Activated T-helper 17 cell treated with anti-CD3 and anti-CD28 coated beads, Interleukin-2, amount 50 U/mL, for 72 hours (primary cell): ENCODE data around the gene TUBB. TPM values are rescaled to one million over a fixed set of nuclear protein-coding genes. Genes with fewer than 3 reads are reported as not detected.
A peak's percentile ranks its signal among the peaks of the same experiment; 100 is the strongest.
"Not testable (repeated sequence)": the region's sequence is repeated elsewhere in the genome, so short reads cannot be mapped to it uniquely, and the experiment has no call there.

Source experiments
- ATAC-seq: fragments of 150-1000 bp; cut with Tn5 transposase; replicated peaks from 2 replicates; pipeline ENCODE4 v1.10.0; 2021; ENCODE audit warnings: mild to moderate bottlenecking, moderate library complexity
- H3K27ac Mint-ChIP-seq: one replicate; pipeline ENCODE4 v1.8.0; 2022; ENCODE audit warnings: mixed read lengths
- H3K27me3 Mint-ChIP-seq: one replicate; pipeline ENCODE4 v1.8.0; 2022; ENCODE audit warnings: mixed read lengths
- H3K36me3 Mint-ChIP-seq: one replicate; pipeline ENCODE4 v1.8.0; 2022; ENCODE audit warnings: low read depth, mild to moderate bottlenecking, mixed read lengths
- H3K4me1 Mint-ChIP-seq: one replicate; pipeline ENCODE4 v1.8.0; 2022; ENCODE audit warnings: mixed read lengths
- H3K4me3 Mint-ChIP-seq: one replicate; pipeline ENCODE4 v1.8.0; 2022; ENCODE audit warnings: mild to moderate bottlenecking, mixed read lengths
- H3K9me3 Mint-ChIP-seq: one replicate; pipeline ENCODE4 v1.8.0; 2022; ENCODE audit warnings: mixed read lengths
- total RNA-seq, 2 donors: library from RNA; stranded (reverse); gene quantifications; one replicate each; pipeline ENCODE4 v1.2.3, GENCODE V29; 2022

TUBB gene
- total RNA-seq, 2 donors from 2014 or later: 1,139 to 1,437 TPM

DNA sequence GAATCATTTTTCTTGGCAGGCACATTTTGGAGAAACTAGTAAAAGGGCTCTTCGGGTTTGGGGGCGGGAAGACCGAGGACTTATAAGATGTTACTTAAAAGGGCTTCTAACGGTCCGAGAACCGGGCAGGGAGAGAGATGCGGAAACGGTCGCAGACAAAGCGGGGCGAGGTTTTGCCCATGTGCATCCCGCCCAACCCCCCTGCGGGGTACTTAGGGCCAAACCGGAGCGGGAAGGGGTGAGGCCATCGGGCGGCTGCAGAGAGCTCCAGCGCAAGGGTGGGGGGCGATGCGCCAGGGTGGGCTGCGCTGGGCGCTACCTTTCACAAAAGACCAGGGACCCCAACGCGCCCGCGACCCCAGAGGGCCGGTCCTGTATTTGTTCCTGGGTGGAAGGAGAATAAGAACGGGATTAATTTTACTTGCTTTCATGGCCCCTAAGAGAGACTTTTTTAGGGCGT, 616 bp downstream of the TUBB start:
- Mint-ChIP-seq H3K27ac (peak overlapping the region; percentile 96), H3K9me3 (no peaks in the 10 kb centered on the region), H3K27me3 (no peaks in the 10 kb centered on the region), H3K4me3 (peak overlapping the region; percentile 99), H3K36me3 (peaks cover 82% of the 10 kb centered on the region), H3K4me1 (peaks cover 47% of the 10 kb centered on the region)
- no peak for ATAC-seq

DNA sequence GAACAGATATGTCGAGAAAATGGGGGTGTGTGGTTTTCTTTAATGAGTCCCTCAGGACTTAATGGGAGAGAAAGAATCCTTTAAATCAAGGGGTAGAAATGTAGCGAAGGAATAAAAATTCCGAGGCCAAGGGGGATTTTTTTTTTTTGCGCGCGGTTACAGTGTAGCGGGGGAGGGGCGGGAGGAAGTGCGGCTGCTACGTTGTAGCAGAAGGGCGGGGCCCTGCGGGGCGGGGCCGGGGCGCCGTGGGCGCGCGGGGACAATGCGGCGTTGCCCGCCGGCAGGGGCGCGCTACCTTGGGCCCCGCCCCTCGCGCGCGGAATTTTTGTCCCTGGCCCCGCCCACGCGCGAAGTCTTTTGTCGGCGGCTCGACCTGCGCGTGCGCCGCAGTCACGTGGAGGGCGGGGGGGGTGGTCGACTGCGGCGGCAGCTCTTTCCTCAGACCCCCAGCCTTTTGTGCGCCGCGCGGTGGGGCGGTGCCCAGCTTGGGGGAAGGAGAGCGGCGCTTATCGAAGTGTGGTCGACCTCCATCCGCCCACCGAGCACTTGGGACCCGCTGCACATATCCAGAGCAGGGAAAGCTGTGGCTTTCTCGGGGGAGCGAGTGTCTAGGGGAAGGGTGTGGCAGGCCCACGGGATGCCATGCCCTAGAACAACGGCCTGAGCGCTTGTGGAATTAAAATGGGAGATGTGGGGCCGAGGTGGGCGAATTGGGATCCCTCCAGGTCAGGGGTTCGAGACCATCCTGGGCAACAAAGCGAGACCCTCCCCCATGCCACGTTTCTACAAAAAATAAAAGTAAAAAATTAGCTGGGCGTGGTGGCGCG, 1.3 kb downstream of the TUBB start:
- Mint-ChIP-seq H3K36me3 (peaks cover 82% of the 10 kb centered on the region), H3K4me3 (peak overlapping the region; percentile 99), H3K4me1 (peaks cover 41% of the 10 kb centered on the region), H3K27me3 (no peaks in the 10 kb centered on the region), H3K27ac (peak overlapping the region; percentile 96), H3K9me3 (no peaks in the 10 kb centered on the region)
- peak; percentile 30 for ATAC-seq

DNA sequence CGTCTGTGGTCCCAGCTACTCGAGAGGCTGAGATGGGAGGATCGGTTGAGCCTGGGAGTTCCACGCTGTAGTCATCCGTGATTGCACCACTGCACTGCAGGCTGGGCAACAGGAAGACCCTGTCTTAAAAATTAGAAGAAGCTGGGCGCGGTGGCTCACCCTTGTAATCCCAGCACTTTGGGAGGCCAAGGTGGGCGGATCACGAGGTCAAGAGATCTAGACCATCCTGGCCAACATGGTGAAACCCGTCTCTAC, 1.8 kb downstream of the TUBB start:
- not testable (repeated sequence) for ATAC-seq, H3K27me3 Mint-ChIP-seq, H3K9me3 Mint-ChIP-seq
- Mint-ChIP-seq H3K4me3 (peak overlapping the region; percentile 99), H3K27ac (peak overlapping the region; percentile 96), H3K4me1 (peaks cover 35% of the 10 kb centered on the region), H3K36me3 (peaks cover 82% of the 10 kb centered on the region)

DNA sequence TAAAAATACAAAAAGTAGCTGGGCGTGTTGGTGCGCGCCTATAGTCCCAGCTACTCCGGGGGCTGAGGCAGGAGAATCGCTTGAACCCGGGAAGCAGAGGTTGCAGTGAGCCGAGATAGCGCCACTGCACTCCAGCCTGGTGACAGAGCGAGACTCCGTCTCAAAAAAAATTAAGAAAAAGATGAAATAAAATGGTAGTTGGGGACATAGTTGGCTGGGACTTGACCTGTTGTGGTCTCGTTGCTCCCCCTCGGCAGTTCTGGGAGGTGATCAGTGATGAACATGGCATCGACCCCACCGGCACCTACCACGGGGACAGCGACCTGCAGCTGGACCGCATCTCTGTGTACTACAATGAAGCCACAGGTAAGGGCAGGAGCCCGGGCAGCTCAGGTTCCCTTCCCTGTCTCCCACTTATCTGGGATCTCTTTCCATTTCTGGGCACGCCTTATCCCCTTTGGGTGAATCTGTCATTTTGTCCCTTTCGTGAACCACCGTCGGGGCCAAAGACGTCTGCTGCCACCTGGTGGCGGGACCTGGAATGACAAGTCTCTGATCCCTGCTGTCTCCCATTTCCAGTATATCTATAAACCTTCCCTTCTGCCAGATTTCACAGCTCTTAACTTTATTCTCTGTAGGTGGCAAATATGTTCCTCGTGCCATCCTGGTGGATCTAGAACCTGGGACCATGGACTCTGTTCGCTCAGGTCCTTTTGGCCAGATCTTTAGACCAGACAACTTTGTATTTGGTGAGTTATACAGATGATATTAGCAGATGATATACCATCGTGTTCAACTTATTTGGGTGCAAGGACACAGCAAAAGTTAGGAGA, 2.3 kb downstream of the TUBB start:
- Mint-ChIP-seq H3K9me3 (no peaks in the 10 kb centered on the region), H3K27ac (peak overlapping the region; percentile 96), H3K4me3 (peak overlapping the region; percentile 99), H3K27me3 (no peaks in the 10 kb centered on the region), H3K4me1 (peaks cover 31% of the 10 kb centered on the region), H3K36me3 (peaks cover 82% of the 10 kb centered on the region)
- no peak for ATAC-seq

DNA sequence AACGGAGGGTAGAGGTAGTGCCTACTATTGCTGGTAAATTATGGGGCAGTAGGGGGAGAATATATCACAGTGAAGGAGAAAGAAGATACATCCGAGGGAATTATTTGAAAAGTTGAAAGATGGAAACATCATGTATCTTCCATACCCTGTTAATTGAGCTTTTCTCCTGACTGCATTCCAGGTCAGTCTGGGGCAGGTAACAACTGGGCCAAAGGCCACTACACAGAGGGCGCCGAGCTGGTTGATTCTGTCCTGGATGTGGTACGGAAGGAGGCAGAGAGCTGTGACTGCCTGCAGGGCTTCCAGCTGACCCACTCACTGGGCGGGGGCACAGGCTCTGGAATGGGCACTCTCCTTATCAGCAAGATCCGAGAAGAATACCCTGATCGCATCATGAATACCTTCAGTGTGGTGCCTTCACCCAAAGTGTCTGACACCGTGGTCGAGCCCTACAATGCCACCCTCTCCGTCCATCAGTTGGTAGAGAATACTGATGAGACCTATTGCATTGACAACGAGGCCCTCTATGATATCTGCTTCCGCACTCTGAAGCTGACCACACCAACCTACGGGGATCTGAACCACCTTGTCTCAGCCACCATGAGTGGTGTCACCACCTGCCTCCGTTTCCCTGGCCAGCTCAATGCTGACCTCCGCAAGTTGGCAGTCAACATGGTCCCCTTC, 3.1 kb downstream of the TUBB start:
- Mint-ChIP-seq H3K4me1 (peaks cover 28% of the 10 kb centered on the region), H3K36me3 (peaks cover 88% of the 10 kb centered on the region), H3K4me3 (peak overlapping the region; percentile 99), H3K27ac (peak overlapping the region; percentile 96)
- H3K9me3 Mint-ChIP-seq, H3K27me3 Mint-ChIP-seq, ATAC-seq: not testable (repeated sequence)

DNA sequence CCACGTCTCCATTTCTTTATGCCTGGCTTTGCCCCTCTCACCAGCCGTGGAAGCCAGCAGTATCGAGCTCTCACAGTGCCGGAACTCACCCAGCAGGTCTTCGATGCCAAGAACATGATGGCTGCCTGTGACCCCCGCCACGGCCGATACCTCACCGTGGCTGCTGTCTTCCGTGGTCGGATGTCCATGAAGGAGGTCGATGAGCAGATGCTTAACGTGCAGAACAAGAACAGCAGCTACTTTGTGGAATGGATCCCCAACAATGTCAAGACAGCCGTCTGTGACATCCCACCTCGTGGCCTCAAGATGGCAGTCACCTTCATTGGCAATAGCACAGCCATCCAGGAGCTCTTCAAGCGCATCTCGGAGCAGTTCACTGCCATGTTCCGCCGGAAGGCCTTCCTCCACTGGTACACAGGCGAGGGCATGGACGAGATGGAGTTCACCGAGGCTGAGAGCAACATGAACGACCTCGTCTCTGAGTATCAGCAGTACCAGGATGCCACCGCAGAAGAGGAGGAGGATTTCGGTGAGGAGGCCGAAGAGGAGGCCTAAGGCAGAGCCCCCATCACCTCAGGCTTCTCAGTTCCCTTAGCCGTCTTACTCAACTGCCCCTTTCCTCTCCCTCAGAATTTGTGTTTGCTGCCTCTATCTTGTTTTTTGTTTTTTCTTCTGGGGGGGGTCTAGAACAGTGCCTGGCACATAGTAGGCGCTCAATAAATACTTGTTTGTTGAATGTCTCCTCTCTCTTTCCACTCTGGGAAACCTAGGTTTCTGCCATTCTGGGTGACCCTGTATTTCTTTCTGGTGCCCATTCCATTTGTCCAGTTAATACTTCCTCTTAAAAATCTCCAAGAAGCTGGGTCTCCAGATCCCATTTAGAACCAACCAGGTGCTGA, 3.9 kb downstream of the TUBB start:
- H3K36me3 Mint-ChIP-seq: peaks cover 96% of the 10 kb centered on the region
- peak overlapping the region; percentile 99 for H3K4me3 Mint-ChIP-seq
- peak overlapping the region; percentile 96 for H3K27ac Mint-ChIP-seq
- ATAC-seq, H3K27me3 Mint-ChIP-seq, H3K9me3 Mint-ChIP-seq: not testable (repeated sequence)
- H3K4me1 Mint-ChIP-seq: peaks cover 28% of the 10 kb centered on the region

DNA sequence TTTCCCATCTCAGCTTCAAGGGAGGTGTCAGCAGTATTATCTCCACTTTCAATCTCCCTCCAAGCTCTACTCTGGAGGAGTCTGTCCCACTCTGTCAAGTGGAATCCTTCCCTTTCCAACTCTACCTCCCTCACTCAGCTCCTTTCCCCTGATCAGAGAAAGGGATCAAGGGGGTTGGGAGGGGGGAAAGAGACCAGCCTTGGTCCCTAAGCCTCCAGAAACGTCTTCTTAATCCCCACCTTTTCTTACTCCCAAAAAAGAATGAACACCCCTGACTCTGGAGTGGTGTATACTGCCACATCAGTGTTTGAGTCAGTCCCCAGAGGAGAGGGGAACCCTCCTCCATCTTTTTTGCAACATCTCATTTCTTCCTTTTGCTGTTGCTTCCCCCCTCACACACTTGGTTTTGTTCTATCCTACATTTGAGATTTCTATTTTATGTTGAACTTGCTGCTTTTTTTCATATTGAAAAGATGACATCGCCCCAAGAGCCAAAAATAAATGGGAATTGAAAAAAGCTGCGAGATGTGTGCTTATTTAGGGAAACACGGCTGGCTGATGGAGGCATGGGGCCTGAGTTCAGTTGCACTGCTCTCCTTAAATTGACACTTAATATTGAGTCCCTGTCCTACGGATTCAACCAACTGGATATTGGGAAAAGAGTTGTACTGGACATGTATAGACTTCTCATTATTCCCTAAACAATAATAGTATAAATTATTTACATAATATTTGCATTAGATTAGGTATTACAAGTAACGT, 4.9 kb downstream of the TUBB start:
- Mint-ChIP-seq H3K27me3 (no peaks in the 10 kb centered on the region), H3K4me1 (peaks cover 30% of the 10 kb centered on the region), H3K4me3 (peak overlapping the region; percentile 99), H3K9me3 (no peaks in the 10 kb centered on the region), H3K27ac (peak overlapping the region; percentile 83), H3K36me3 (peaks cover 100% of the 10 kb centered on the region)
- ATAC-seq: no peak

DNA sequence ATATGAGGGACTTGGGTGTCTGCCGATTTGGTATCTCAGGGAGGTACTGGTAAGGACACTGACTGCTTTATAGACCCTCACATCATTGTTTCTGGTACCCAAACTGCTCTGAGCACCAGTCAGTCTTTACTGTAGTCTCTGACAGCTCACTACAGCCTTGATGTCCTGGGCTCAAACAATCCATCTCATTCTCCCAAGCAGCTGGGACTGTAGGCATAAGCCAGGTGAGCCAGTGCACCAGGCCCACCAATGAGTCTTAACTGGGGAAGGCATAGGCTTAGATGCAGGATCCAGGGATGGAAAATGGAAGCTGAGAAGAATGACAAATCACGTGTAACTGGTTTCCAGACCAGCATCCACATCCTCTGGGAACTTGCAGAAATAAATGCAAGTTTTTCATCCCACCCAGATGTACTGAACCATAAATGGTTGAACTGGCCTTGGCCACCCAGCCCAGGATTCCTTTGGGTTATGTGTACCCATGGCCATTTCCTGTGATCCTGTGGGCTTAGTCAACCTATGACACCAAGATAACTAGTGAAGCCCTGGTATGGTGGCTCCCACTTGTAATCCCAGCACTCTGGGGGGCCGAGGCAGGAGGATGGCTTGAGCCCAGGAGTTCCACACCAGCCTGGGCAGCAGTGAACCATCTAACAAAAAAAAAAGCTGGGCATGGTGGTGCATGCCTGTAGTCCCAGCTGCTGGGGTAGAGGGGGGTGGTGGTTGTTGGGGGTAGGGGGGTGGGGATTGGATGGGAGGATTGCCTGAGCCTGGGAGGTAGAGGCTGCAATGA, 5.8 kb downstream of the TUBB start:
- Mint-ChIP-seq H3K9me3 (no peaks in the 10 kb centered on the region), H3K36me3 (peaks cover 100% of the 10 kb centered on the region), H3K27ac (no peak overlapping the region), H3K4me1 (peaks cover 37% of the 10 kb centered on the region), H3K27me3 (no peaks in the 10 kb centered on the region), H3K4me3 (peak overlapping the region; percentile 99)
- ATAC-seq: no peak

DNA sequence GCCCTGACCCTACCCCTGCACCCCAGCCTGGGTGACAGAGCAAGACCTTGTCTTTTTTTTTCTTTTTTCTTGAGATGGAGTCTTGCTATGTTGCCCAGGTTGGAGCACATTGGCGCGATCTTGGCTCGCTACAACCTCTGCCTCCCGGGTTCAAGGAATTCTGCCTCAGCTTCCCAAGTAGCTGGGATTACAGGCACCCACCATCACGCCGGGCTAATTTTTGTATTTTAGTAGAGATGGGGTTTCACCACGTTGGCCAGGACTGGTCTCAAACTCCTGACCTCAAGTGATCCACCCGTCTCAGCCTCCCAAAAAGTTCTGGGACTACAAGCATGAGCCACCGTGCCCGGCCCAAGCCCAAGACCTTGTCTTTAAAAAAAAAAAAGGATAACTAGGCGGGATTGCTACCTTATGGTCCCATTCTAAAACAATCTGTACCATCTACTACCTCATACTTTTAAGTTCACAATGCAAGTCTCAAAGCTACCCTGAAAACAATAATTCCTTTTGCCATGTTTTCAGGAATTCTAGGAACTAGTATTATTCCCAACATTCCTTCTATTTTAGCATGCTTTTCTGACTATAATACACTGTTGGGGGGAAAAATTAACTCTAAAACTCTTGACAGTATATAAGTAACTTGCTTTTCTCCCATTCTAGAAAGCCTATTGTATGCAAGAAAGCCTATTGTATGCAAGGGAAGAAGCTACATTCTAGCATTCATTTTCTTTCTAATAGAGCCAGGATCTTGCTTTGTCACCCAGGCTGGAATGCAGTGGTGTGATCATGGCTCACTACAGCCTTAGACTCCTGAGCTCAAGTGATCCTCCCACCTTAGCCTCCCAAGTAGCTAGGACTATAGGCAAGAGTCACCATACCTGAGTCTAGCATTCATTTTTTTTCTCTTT, 6.6 kb downstream of the TUBB start:
- no peak for ATAC-seq
- Mint-ChIP-seq H3K27ac (no peak overlapping the region), H3K4me3 (peak overlapping the region; percentile 27), H3K27me3 (no peaks in the 10 kb centered on the region), H3K9me3 (no peaks in the 10 kb centered on the region), H3K36me3 (peaks cover 100% of the 10 kb centered on the region), H3K4me1 (peaks cover 39% of the 10 kb centered on the region)

DNA sequence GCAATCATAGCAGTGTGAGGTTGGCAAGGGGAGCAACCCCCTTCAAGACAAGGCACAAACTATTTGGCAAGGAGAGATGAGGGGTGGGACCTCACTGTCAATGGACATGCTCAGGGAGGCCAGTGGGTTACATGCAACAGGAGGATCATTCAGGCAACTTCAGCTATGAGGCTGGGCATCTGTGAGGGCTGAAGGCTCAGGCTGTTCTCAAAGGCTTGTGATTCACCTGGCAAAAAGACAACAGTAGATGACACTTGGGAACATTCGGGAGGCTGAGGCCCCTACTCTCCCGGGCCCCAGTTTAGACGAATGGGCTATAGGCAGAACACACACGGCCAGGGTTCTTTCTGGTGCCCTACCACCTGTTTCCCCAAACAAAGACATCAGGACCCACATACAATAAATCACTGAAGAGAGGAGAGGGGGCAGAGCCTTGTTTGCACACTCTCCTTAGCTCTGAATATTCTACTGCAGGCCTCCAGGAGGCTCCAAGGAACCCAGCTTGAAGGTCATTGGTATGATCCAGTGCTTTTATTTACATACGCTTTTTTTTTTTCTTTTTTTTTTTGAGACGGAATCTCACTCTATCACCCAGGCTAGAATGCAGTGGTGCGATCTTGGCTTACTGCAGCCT, 7.9 kb downstream of the TUBB start:
- Mint-ChIP-seq H3K4me3 (no peak overlapping the region), H3K9me3 (no peaks in the 10 kb centered on the region), H3K27me3 (no peaks in the 10 kb centered on the region), H3K36me3 (peaks cover 100% of the 10 kb centered on the region), H3K4me1 (peaks cover 39% of the 10 kb centered on the region), H3K27ac (peak overlapping the region; percentile 32)
- no peak for ATAC-seq

DNA sequence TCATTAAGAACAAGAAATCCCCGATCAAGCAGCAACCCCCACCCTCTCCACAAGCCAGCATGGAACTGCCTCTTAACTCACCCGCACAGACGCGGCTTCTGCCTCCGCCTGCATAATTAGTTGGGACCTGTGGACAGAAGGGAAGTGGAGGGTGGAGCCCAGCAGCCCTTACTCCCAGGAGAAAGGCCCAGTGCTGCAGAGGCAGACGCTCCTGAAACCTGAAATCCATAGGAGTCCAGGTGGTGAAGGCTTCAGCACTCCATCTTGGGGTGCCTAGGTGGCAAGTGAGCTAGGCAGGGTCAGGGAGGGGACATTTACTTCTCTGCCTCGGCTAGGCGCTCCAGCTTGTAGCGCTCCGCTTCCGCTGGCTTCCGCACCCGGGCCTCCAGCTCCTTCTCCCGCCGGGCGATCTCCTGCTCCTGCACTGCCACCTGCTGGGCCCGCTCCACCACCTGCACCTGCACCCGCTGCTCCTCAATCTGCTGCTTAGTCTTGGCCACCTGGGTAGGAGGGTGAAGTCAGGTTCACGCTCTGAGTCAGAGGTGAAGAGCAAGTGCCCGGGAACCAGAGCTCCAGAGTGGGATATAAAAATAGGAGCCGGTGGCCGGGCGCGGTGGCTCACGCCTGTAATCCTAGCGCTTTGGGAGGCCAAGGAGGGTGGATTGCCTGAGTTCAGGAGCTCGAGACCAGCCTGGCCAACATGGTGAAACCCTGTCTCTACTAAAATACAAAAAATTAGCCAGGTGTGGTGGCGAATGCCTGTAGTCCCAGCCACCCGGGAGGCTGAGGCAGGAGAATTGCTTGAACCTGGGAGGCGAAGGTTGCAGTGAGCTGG, 10.7 kb downstream of the TUBB start:
- Mint-ChIP-seq H3K4me1 (peaks cover 26% of the 10 kb centered on the region), H3K4me3 (peak overlapping the region; percentile 60), H3K9me3 (no peaks in the 10 kb centered on the region), H3K36me3 (peaks cover 98% of the 10 kb centered on the region), H3K27me3 (no peaks in the 10 kb centered on the region), H3K27ac (peak overlapping the region; percentile 5)
- peak; percentile 65 for ATAC-seq
